Neural progenitor cell (in vitro differentiated cells): ENCODE results near the gene ECPAS. TPM values are rescaled to one million over a fixed set of nuclear protein-coding genes. Genes with fewer than 3 reads are reported as not detected.

Experiments used
- DNase-seq: peaks from one replicate; pipeline ENCODE4 v3.0.0-alpha.2; 2016; ENCODE audit warnings: low spot score
- H2AFZ ChIP-seq: fragments of 200-600 bp; sonication (generic); replicated peaks from 2 replicates; pipeline ENCODE4 v1.6.1; 2016; ENCODE audit warnings: antibody characterized with exemption
- H3F3A ChIP-seq: fragments of 200-600 bp; sonication (generic); 2 replicates; pipeline ENCODE4 v1.6.1; 2016; ENCODE audit warnings: antibody characterized with exemption, low read depth
- H3K27ac ChIP-seq: fragments of 200-600 bp; sonication (generic); 2 replicates; pipeline ENCODE4 v1.5.1; 2016; ENCODE audit warnings: mild to moderate bottlenecking
- H3K27me3 ChIP-seq: fragments of 200-600 bp; sonication (generic); 2 replicates; pipeline ENCODE4 v1.6.1; 2016; ENCODE audit warnings: mild to moderate bottlenecking, moderate library complexity
- H3K36me3 ChIP-seq: fragments of 200-600 bp; sonication (generic); 2 replicates; pipeline ENCODE4 v1.5.1; 2016
- H3K4me1 ChIP-seq: fragments of 200-600 bp; sonication (generic); 2 replicates; pipeline ENCODE4 v1.6.1; 2016; ENCODE audit warnings: mixed run types
- H3K4me2 ChIP-seq: fragments of 200-600 bp; sonication (generic); 2 replicates; pipeline ENCODE4 v1.6.1; 2016
- H3K4me3 ChIP-seq: fragments of 200-600 bp; sonication (generic); 2 replicates; pipeline ENCODE4 v1.5.1; 2016
- H3K79me2 ChIP-seq: fragments of 200-600 bp; sonication (generic); 2 replicates; pipeline ENCODE4 v1.6.1; 2016; ENCODE audit warnings: low read depth
- H3K9ac ChIP-seq: fragments of 200-600 bp; sonication (generic); 2 replicates; pipeline ENCODE4 v1.6.1; 2016
- H3K9me3 ChIP-seq: fragments of 200-600 bp; sonication (generic); 2 replicates; pipeline ENCODE4 v1.5.1; 2016; ENCODE audit warnings: low read depth
- H4K20me1 ChIP-seq: fragments of 200-600 bp; sonication (generic); 2 replicates; pipeline ENCODE4 v1.6.1; 2016; ENCODE audit warnings: low read depth
- H3K27ac Mint-ChIP-seq: 3 replicates; pipeline ENCODE4 v1.8.0; 2021; ENCODE audit warnings: mixed read lengths
- H3K27me3 Mint-ChIP-seq: 2 replicates; pipeline ENCODE4 v1.8.0; 2022; ENCODE audit warnings: low read depth, mild to moderate bottlenecking, inconsistent platforms, moderate library complexity, mixed read lengths; ENCODE audit not compliant: insufficient read depth
- H3K36me3 Mint-ChIP-seq: 3 replicates; pipeline ENCODE4 v1.8.0; 2021; ENCODE audit warnings: mixed read lengths
- H3K4me1 Mint-ChIP-seq: 3 replicates; pipeline ENCODE4 v1.8.0; 2021; ENCODE audit warnings: mixed read lengths
- H3K4me3 Mint-ChIP-seq: 3 replicates; pipeline ENCODE4 v1.8.0; 2021; ENCODE audit warnings: mild to moderate bottlenecking, moderate library complexity, mixed read lengths
- H3K9me3 Mint-ChIP-seq: 3 replicates; pipeline ENCODE4 v1.8.0; 2020; ENCODE audit warnings: mixed read lengths
- CTCF ChIP-seq: fragments of 200-600 bp; sonication (generic); IDR thresholded peaks from 2 replicates; pipeline ENCODE4 v1.5.1; 2017; ENCODE audit warnings: antibody characterized with exemption, mild to moderate bottlenecking
- EZH2 ChIP-seq: fragments of 200-600 bp; sonication (generic); IDR thresholded peaks from 2 replicates; pipeline ENCODE4 v1.6.1; 2017; ENCODE audit warnings: antibody characterized with exemption, mild to moderate bottlenecking, moderate library complexity
- EZH2phosphoT487 ChIP-seq: fragments of 200-600 bp; sonication (generic); IDR thresholded peaks from 2 replicates; pipeline ENCODE4 v1.6.1; 2017; ENCODE audit warnings: antibody characterized with exemption
- total RNA-seq: library from RNA; depleted of rRNA; stranded (reverse); fragments of >200 nt; gene quantifications from 2 replicates; pipeline ENCODE4 v1.2.3, GENCODE V29; 2015; ENCODE audit warnings: low replicate concordance

ECPAS gene
- total RNA-seq, 1 donor from 2014 or later, result 59.2 TPM

DNA sequence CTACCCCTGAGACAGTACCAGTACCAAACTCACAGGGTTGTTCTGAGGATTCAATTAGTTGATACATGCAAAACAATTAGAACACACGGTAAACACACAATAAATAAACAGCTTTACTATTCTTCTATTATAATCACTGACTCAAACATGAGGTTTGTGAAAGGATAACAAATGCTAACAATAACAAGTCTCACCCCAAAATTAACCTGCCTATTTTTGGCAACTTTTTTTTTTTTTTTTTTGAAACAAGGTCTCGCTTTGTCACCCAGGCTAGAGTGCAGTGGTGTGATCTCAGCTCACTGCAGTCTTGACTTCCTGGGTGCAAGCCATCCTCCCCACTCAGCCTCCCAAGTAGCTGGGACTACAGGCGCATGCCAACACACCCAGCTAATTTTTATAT lies 6.5 kb downstream of the ECPAS start:
- H3K4me1 Mint-ChIP-seq, result peaks cover 11% of the 10 kb centered on the region
- Histone ChIP-seq H3K79me2 (peaks cover 100% of the 10 kb centered on the region), H3K4me2 (no peak overlapping the region), H3K27ac (no peak overlapping the region), H4K20me1 (peaks cover 20% of the 10 kb centered on the region), H3K4me1 (peaks cover 19% of the 10 kb centered on the region), H3K9ac (no peak overlapping the region), H2AFZ (no peak overlapping the region), H3K9me3 (no peaks in the 10 kb centered on the region), H3K27me3 (no peaks in the 10 kb centered on the region), H3F3A (peaks cover 16% of the 10 kb centered on the region), H3K36me3 (no peaks in the 10 kb centered on the region), H3K4me3 (no peak overlapping the region)
- peaks cover 16% of the 10 kb centered on the region for H3K9me3 Mint-ChIP-seq
- no peak overlapping the region for H3K4me3 Mint-ChIP-seq
- no peak overlapping the region for H3K27ac Mint-ChIP-seq
- peaks cover 3% of the 10 kb centered on the region for H3K27me3 Mint-ChIP-seq
- DNase-seq, result no peak
- TF ChIP-seq EZH2 (no peak), EZH2phosphoT487 (no peak), CTCF (no peak)
- peaks cover 24% of the 10 kb centered on the region for H3K36me3 Mint-ChIP-seq

DNA sequence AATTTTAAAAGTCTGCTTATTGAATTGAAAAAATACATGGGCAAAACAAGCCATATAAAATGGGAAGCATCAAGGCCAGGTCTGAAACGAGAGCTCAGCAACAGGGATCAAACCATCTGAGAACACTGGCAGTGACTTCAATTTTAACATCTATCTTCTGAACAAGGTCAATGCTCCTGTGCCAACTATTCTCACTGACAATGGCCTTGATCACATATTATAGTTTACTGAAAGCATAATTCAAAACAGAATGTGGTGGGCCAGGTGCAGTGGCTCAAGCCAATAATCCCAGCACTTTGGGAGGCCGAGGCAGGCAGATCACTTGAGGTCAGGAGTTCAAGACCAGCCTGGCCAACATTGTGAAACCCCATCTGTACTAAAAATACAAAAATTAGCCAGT lies 9.0 kb downstream of the ECPAS start:
- DNase-seq, result no peak
- Histone ChIP-seq H3K4me2 (no peak overlapping the region), H3K4me1 (peaks cover 8% of the 10 kb centered on the region), H3K27me3 (no peaks in the 10 kb centered on the region), H4K20me1 (peaks cover 19% of the 10 kb centered on the region), H3F3A (peaks cover 4% of the 10 kb centered on the region), H2AFZ (no peak overlapping the region), H3K4me3 (no peak overlapping the region), H3K9ac (no peak overlapping the region), H3K9me3 (no peaks in the 10 kb centered on the region), H3K79me2 (peaks cover 98% of the 10 kb centered on the region), H3K36me3 (no peaks in the 10 kb centered on the region), H3K27ac (no peak overlapping the region)
- Mint-ChIP-seq H3K9me3 (peaks cover 26% of the 10 kb centered on the region), H3K4me1 (no peaks in the 10 kb centered on the region), H3K36me3 (peaks cover 27% of the 10 kb centered on the region), H3K27me3 (peaks cover 5% of the 10 kb centered on the region), H3K27ac (no peak overlapping the region), H3K4me3 (no peak overlapping the region)
- TF ChIP-seq EZH2, result no peak
- TF ChIP-seq EZH2phosphoT487, result no peak
- TF ChIP-seq CTCF, result no peak

- Mint-ChIP-seq H3K27ac (no peak overlapping the region), H3K4me3 (no peak overlapping the region), H3K4me1 (no peaks in the 10 kb centered on the region), H3K27me3 (peaks cover 5% of the 10 kb centered on the region), H3K9me3 (peaks cover 24% of the 10 kb centered on the region), H3K36me3 (peaks cover 28% of the 10 kb centered on the region)
- peak overlapping the region; percentile 27 for H3K4me2 ChIP-seq
- no peaks in the 10 kb centered on the region for H3K27me3 ChIP-seq
- no peak overlapping the region for H3K9ac ChIP-seq
- peaks cover 8% of the 10 kb centered on the region for H3K4me1 ChIP-seq
- H3K27ac ChIP-seq, result no peak overlapping the region
- no peaks in the 10 kb centered on the region for H3K9me3 ChIP-seq
- no peak overlapping the region for H2AFZ ChIP-seq
- no peak for TF ChIP-seq CTCF
- no peak for TF ChIP-seq EZH2phosphoT487
- TF ChIP-seq EZH2, result no peak
- H4K20me1 ChIP-seq, result peaks cover 19% of the 10 kb centered on the region
- peaks cover 97% of the 10 kb centered on the region for H3K79me2 ChIP-seq
- DNase-seq, result peak; percentile 14
- H3K4me3 ChIP-seq, result no peak overlapping the region
- H3F3A ChIP-seq, result peaks cover 4% of the 10 kb centered on the region
- no peaks in the 10 kb centered on the region for H3K36me3 ChIP-seq
Observed at GRCh38 chr9:111474385-111474784, 9.8 kb downstream of the ECPAS start.
